ENCODE measurements around the gene TEX13D. TPM values are rescaled to one million over a fixed set of nuclear protein-coding genes. Genes with fewer than 3 reads are reported as not detected.

The TEX13D gene
- total RNA-seq, 1 experiment from 2014 or later, result 0.15 TPM

GRCh38 chrX:124378643-124379042 lies 46.2 kb downstream of the TEX13D start:
- Histone ChIP-seq H3K4me1 (ENCODE audit: control insufficient read depth in 1 of 2, insufficient read depth in 2 of 2, low read length in 2 of 2) (no peaks in the 10 kb centered on the region), H3K27ac (ENCODE audit: low read depth, low read length) (no peak overlapping the region), H3K9me3 (ENCODE audit: control insufficient read depth in 1 of 2, insufficient read depth in 1 of 2, low read depth in 1 of 2, low read length in 2 of 2) (no peaks in the 10 kb centered on the region), H4K20me1 (ENCODE audit: insufficient read depth) (no peaks in the 10 kb centered on the region), H3K27me3 (ENCODE audit: insufficient read depth, low read length) (no peaks in the 10 kb centered on the region), H3K4me3 (replicated peaks in 1 of 2; ENCODE audit: low read depth in 1 of 2, low read length in 2 of 2) (no peak overlapping the region), H3K9me2 (ENCODE audit: insufficient read depth) (no peaks in the 10 kb centered on the region), H3K36me3 (ENCODE audit: control insufficient read depth in 1 of 2, insufficient read depth in 2 of 2, low read length in 2 of 2) (no peaks in the 10 kb centered on the region), H3K9ac (ENCODE audit: low read length) (no peak overlapping the region), H3K4me2 (ENCODE audit: low read length) (no peak overlapping the region), H2AFZ (ENCODE audit: low read depth, low read length, poor library complexity, severe bottlenecking) (no peak overlapping the region), H3K79me2 (ENCODE audit: insufficient read depth, low read length) (no peaks in the 10 kb centered on the region)
- no peak for DNase-seq (ENCODE audit: low read depth, low spot score)
- intact Hi-C loops (cut with micrococcal nuclease), result no loop called here
- TF ChIP-seq TCF7L2 (IDR thresholded peaks at IDR 0.05; ENCODE audit: borderline replicate concordance, extremely low read depth, insufficient read depth, insufficient read length) (no peak), FOSL1 (IDR thresholded peaks at IDR 0.05; ENCODE audit: low read depth) (no peak), JUND (IDR thresholded peaks at IDR 0.05) (no peak), ZFX (IDR thresholded peaks at IDR 0.05) (no peak), EGR1 (IDR thresholded peaks at IDR 0.05; ENCODE audit: low read depth) (no peak), RAD21 (IDR thresholded peaks at IDR 0.05; ENCODE audit: low read depth) (no peak)
- RAD21 ChIA-PET (ENCODE audit: low non-redundant PET in 1 of 2, low total read pairs in 2 of 2, uncharacterized antibody in 2 of 2, unreplicated experiment in 2 of 2), result no interaction called here
- POLR2A ChIA-PET, result no interaction called here
- no TSS peak for BruUV-seq (replicated peaks)
- ATAC-seq, result no peak
- CTCF ChIA-PET, result no interaction called here

- no TSS peak for BruUV-seq (replicated peaks)
- H3K79me2 ChIP-seq (ENCODE audit: insufficient read depth, low read length), result no peaks in the 10 kb centered on the region
- H3K27me3 ChIP-seq (ENCODE audit: insufficient read depth, low read length), result no peaks in the 10 kb centered on the region
- H2AFZ ChIP-seq (ENCODE audit: low read depth, low read length, poor library complexity, severe bottlenecking), result no peak overlapping the region
- no peak overlapping the region for H3K4me2 ChIP-seq (ENCODE audit: low read length)
- no peak overlapping the region for H3K4me3 ChIP-seq (replicated peaks in 1 of 2; ENCODE audit: low read depth in 1 of 2, low read length in 2 of 2)
- ATAC-seq (no peak), DNase-seq (ENCODE audit: low read depth, low spot score) (no peak)
- H3K9me2 ChIP-seq (ENCODE audit: insufficient read depth), result no peaks in the 10 kb centered on the region
- H3K4me1 ChIP-seq (ENCODE audit: control insufficient read depth in 1 of 2, insufficient read depth in 2 of 2, low read length in 2 of 2), result no peaks in the 10 kb centered on the region
- POLR2A ChIA-PET, result no interaction called here
- no peak overlapping the region for H3K27ac ChIP-seq (ENCODE audit: low read depth, low read length)
- CTCF ChIA-PET, result no interaction called here
- H3K9me3 ChIP-seq (ENCODE audit: control insufficient read depth in 1 of 2, insufficient read depth in 1 of 2, low read depth in 1 of 2, low read length in 2 of 2), result no peaks in the 10 kb centered on the region
- TF ChIP-seq ZNF274 (IDR thresholded peaks at IDR 0.05; ENCODE audit: low read depth, low read length) (no peak), EZH2phosphoT487 (IDR thresholded peaks at IDR 0.05; ENCODE audit: borderline replicate concordance) (no peak), POLR2A (IDR thresholded peaks at IDR 0.05; ENCODE audit: borderline replicate concordance, extremely low read depth, insufficient read depth, insufficient read length) (no peak), ELF1 (IDR thresholded peaks at IDR 0.05; ENCODE audit: borderline replicate concordance, low read depth) (no peak), REST (IDR thresholded peaks at IDR 0.05; ENCODE audit: low read depth) (no peak), FOSL1 (IDR thresholded peaks at IDR 0.05; ENCODE audit: low read depth) (no peak), EZH2 (IDR thresholded peaks at IDR 0.05) (no peak), CEBPB (IDR thresholded peaks at IDR 0.05; ENCODE audit: low read depth) (no peak), EGR1 (IDR thresholded peaks at IDR 0.05; ENCODE audit: low read depth) (no peak), SRF (IDR thresholded peaks at IDR 0.05; ENCODE audit: low read depth) (no peak)
- intact Hi-C loops (cut with micrococcal nuclease), result loop anchor here (10.0 kb wide), 1 partner anchor 289 kb away; no protein-coding TSS in a partner anchor
- no peaks in the 10 kb centered on the region for H4K20me1 ChIP-seq (ENCODE audit: insufficient read depth)
- H3K9ac ChIP-seq (ENCODE audit: low read length), result no peak overlapping the region
- no peaks in the 10 kb centered on the region for H3K36me3 ChIP-seq (ENCODE audit: control insufficient read depth in 1 of 2, insufficient read depth in 2 of 2, low read length in 2 of 2)
- RAD21 ChIA-PET (ENCODE audit: low non-redundant PET in 1 of 2, low total read pairs in 2 of 2, uncharacterized antibody in 2 of 2, unreplicated experiment in 2 of 2), result no interaction called here
Observed at GRCh38 chrX:124383354-124383753, 50.9 kb downstream of the TEX13D start.
